K562 (cell line): Measurements from ENCODE around the gene NEDD9. TPM values are rescaled to one million over a fixed set of nuclear protein-coding genes. Genes with fewer than 3 reads are reported as not detected.

Experiments
- ATAC-seq: fragments of 200-7000 bp; cut with Tn5 transposase; 3 replicates; pipeline ENCODE4 v1.9.1; 2020; ENCODE audit warnings: moderate library complexity
- BruUV-seq: library from RNA; stranded (reverse); fragments of 400-500 nt; replicated peaks from 2 replicates; lab custom pipeline; 2021; lab: Mats Ljungman, UMichigan
- CTCF ChIA-PET: fragments of 300-600 bp; formaldehyde crosslinking; extraction: SDS; loops from one replicate; lab custom pipeline; 2021; ENCODE audit warnings: low intra/inter-chr PET ratio; lab: Yijun Ruan, JAX
- POLR2A ChIA-PET: fragments of 300-600, 350-650 bp; sonication (Branson Sonifier 250); formaldehyde crosslinking; extraction: SDS; loops from one replicate; lab custom pipeline; 2021; ENCODE audit warnings: antibody characterized with exemption, inconsistent platforms; lab: Yijun Ruan, JAX
- DNase-seq, 4 experiments: peaks; one replicate each; pipeline versions ENCODE4 v3.0.0 to v3.0.0-alpha.2; 2011 to 2018; ENCODE audit warnings: low spot score in 3 of 4, mixed read lengths in 3 of 4; ENCODE audit errors: extremely low read depth in 1 of 4
- FAIRE-seq: peaks from 2 replicates; lab custom pipeline; 2011; peaks lifted over from hg19 to GRCh38; lab: Jason Lieb, UNC
- H2AFZ ChIP-seq: 2 replicates; pipeline ENCODE4 v1.6.0; 2011; ENCODE audit warnings: low read depth, low read length, control low read depth, inconsistent platforms
- H3K27ac ChIP-seq: fragments of 200-600 bp; 3 replicates; pipeline ENCODE4 v1.8.0; 2011; ENCODE audit warnings: low read depth, mild to moderate bottlenecking, control low read depth, inconsistent platforms, low read length, moderate library complexity, mixed read lengths; ENCODE audit errors: extremely low read depth
- H3K27me3 ChIP-seq, 2 experiments: fragments of 300-600 bp in 1 of 2; 2 replicates in 1 of 2; 3 replicates in 1 of 2; pipeline versions ENCODE4 v1.6.0 to v1.8.0; 2011; ENCODE audit warnings: inconsistent platforms in 2 of 2, low read length in 2 of 2, mild to moderate bottlenecking in 1 of 2, mixed read lengths in 1 of 2, moderate library complexity in 1 of 2; ENCODE audit not compliant: control insufficient read depth in 2 of 2, insufficient read depth in 2 of 2
- H3K36me3 ChIP-seq: fragments of 300-600 bp; 3 replicates; pipeline ENCODE4 v1.8.0; 2011; ENCODE audit warnings: mild to moderate bottlenecking, low read length, inconsistent platforms; ENCODE audit not compliant: control insufficient read depth, insufficient read depth
- H3K4me1 ChIP-seq, 2 experiments: fragments of 200-600 bp in 1 of 2; replicated peaks in 1 of 2; 2 replicates in 1 of 2; 3 replicates in 1 of 2; pipeline versions ENCODE4 v1.5.1 to v1.8.0; 2011; ENCODE audit warnings: inconsistent platforms in 2 of 2, low read length in 2 of 2, mild to moderate bottlenecking in 1 of 2, mixed read lengths in 1 of 2, moderate library complexity in 1 of 2; ENCODE audit not compliant: control insufficient read depth in 2 of 2, insufficient read depth in 2 of 2
- H3K4me2 ChIP-seq: 2 replicates; pipeline ENCODE4 v1.6.1; 2011; ENCODE audit warnings: low read length, control low read depth, inconsistent platforms, mixed read lengths; ENCODE audit not compliant: insufficient read depth
- H3K4me3 ChIP-seq: fragments of 200-600 bp; sonication (generic), shearing (Covaris generic); 2 replicates; pipeline ENCODE4 v1.5.1; 2016; ENCODE audit warnings: control low read depth, inconsistent platforms
- H3K79me2 ChIP-seq: fragments of 200-600 bp; 3 replicates; pipeline ENCODE4 v1.8.0; 2011; ENCODE audit warnings: low read length, inconsistent platforms; ENCODE audit not compliant: control insufficient read depth, insufficient read depth
- H3K9ac ChIP-seq, 2 experiments: 2 replicates each; pipeline versions ENCODE4 v1.6.0 to v1.6.1; 2011; ENCODE audit warnings: low read depth in 2 of 2, low read length in 2 of 2, control low read depth in 1 of 2, inconsistent platforms in 1 of 2, mild to moderate bottlenecking in 1 of 2, mixed read lengths in 1 of 2; ENCODE audit not compliant: insufficient read depth in 1 of 2
- H3K9me1 ChIP-seq: one replicate; pipeline ENCODE4 v1.6.0; 2011; ENCODE audit warnings: inconsistent platforms, mild to moderate bottlenecking, low read length, moderate library complexity; ENCODE audit not compliant: control insufficient read depth, insufficient read depth
- H3K9me3 ChIP-seq: replicated peaks from 2 replicates; pipeline ENCODE4 v1.5.1; 2011; ENCODE audit warnings: low read depth, low read length, inconsistent platforms; ENCODE audit not compliant: control insufficient read depth, insufficient read depth
- H4K20me1 ChIP-seq: replicated peaks from 2 replicates; pipeline ENCODE4 v1.6.1; 2011; ENCODE audit warnings: low read length, inconsistent platforms, mixed read lengths; ENCODE audit not compliant: control insufficient read depth, insufficient read depth
- BRCA1 ChIP-seq, 2 experiments: fragments of 450-650 bp in 1 of 2; sonication (generic) in 1 of 2; formaldehyde crosslinking in 1 of 2; IDR thresholded peaks; 2 replicates each; pipeline versions ENCODE4 v1.5.0 to v1.6.1; 2017 to 2020; ENCODE audit warnings: mild to moderate bottlenecking in 1 of 2, missing genetic modification reagents in 1 of 2
- NFE2 ChIP-seq: IDR thresholded peaks from 2 replicates; pipeline ENCODE4 v1.6.1; 2014; ENCODE audit warnings: antibody characterized with exemption, low read depth
- TAF15 ChIP-seq: fragments of 200-400 bp; formaldehyde crosslinking; IDR thresholded peaks from 2 replicates; pipeline ENCODE4 v1.6.1; 2017; ENCODE audit warnings: mild to moderate bottlenecking, low read depth, low read length, moderate library complexity
- ZNF197 ChIP-seq: fragments of 200-800 bp; sonication (Bioruptor generic); IDR thresholded peaks from 2 replicates; pipeline ENCODE4 v1.6.1; 2016; ENCODE audit warnings: low read depth, missing genetic modification characterization, missing compliant biosample characterization
- WGBS: fragments of 100-300 bp; shearing (Covaris generic); methylation state at CpG from one replicate; pipeline ENCODE4 v1.1.6; 2016; ENCODE audit warnings: low coverage, mixed read lengths; ENCODE audit not compliant: insufficient coverage; ENCODE audit errors: missing lambda C conversion rate; 5-methylcytosine and 5-hydroxymethylcytosine counted together
- in situ Hi-C: fragments of 300-500 bp; cut with MboI; formaldehyde crosslinking; loops from 4 replicates; pipeline ENCODE4 v1.15.0; 2018; ENCODE audit warnings: inconsistent platforms, mixed read lengths
- intact Hi-C: fragments of 100-400 bp; cut with micrococcal nuclease; formaldehyde crosslinking; loops from 2 replicates; pipeline ENCODE4 v1.14.2; 2022
- polyA plus RNA-seq, 8 experiments: library from polyadenylated mRNA; depleted of rRNA in 4 of 8; stranded (reverse) in 5 of 8; unstranded in 3 of 8; fragments of >200 nt; fragmentation: Nextera tagmentation in 2 of 8; fragmentation: Illumina TruSeq in 1 of 8; extraction: Ambion mirVana in 2 of 8; extraction: Trizol in 1 of 8; gene quantifications; 2 replicates each; pipeline versions ENCODE4 v1.2.1 to v1.2.3, GENCODE V29; 2011 to 2014; ENCODE audit warnings: inconsistent platforms in 1 of 8, missing spikeins in 1 of 8
- total RNA-seq, 7 experiments: library from RNA; depleted of rRNA in 6 of 7; stranded (reverse); fragments of >200 nt in 6 of 7; fragmentation: Illumina TruSeq in 2 of 7; extraction: Trizol in 2 of 7; gene quantifications; 2 replicates each; pipeline versions ENCODE4 v1.2.1 to v1.2.3, GENCODE V29; 2011 to 2021; ENCODE audit warnings: low replicate concordance in 1 of 7
- TF ChIP-seq, protein P1 (sequence below): fragments of 250-450 bp; sonication (Bioruptor Pico); IDR thresholded peaks from 2 replicates; pipeline ENCODE4 v1.5.0; 2021; ENCODE audit warnings: mild to moderate bottlenecking, moderate library complexity

NEDD9 gene
- total and polyA plus RNA-seq, 9 of the 15 experiments (the other 6 are each of a cell fraction or from before 2014, with no cell fraction given): 0.04 to 0.18 (median 0.15) TPM; not detected in 6

DNA sequence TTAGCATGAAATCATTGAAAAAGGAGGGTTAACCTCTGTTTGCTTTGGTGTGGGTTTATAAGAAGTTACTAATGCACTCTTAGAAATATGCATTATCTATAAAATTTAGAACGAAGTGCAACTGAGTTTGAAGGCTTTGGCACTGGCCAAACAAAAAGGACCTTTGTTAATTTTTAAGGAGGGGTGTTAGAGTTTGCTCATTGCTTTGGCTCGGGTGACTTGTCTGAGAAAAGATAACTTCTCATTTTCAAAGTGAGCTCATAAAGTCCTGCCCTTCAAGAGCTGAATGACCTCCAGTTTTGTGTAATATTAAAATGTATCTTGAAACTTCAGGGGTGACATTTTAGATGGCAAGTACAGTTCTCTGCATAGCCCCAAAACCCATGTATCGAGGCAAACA is 25.9 kb downstream of the NEDD9 start:
- H3K9ac ChIP-seq: no peak overlapping the region
- no peaks in the 10 kb centered on the region for H3K79me2 ChIP-seq
- H3K4me2 ChIP-seq: no peak overlapping the region
- BruUV-seq: no TSS peak
- intact Hi-C loops (no loop called here), in situ Hi-C loops (no loop called here)
- DNase-seq (no peak), ATAC-seq (no peak), FAIRE-seq (no peak)
- ChIA-PET POLR2A (interaction anchor here (1.0 kb wide), 1 partner anchor 9 kb away, joined by 3 read pairs; no protein-coding TSS in a partner anchor), CTCF (no interaction called here)
- H3K36me3 ChIP-seq: no peaks in the 10 kb centered on the region
- no peaks in the 10 kb centered on the region for H3K9me3 ChIP-seq
- no peak overlapping the region for H3K4me3 ChIP-seq
- peaks cover 15 to 37% of the 10 kb centered on the region in 2 experiments for H3K27me3 ChIP-seq
- 3% methylated on average over 3 of the region's 3 CpGs for WGBS
- TF ChIP-seq BRCA1 (IDR thresholded peaks at IDR 0.05): no peak
- no peak for TF ChIP-seq BRCA1 (CRISPR knock-in tag; IDR thresholded peaks at IDR 0.05)
- no peak for TF ChIP-seq ZNF197 (CRISPR knock-in tag)
- TF ChIP-seq TAF15: no peak
- TF ChIP-seq NFE2: no peak
- TF ChIP-seq, protein P1, sequence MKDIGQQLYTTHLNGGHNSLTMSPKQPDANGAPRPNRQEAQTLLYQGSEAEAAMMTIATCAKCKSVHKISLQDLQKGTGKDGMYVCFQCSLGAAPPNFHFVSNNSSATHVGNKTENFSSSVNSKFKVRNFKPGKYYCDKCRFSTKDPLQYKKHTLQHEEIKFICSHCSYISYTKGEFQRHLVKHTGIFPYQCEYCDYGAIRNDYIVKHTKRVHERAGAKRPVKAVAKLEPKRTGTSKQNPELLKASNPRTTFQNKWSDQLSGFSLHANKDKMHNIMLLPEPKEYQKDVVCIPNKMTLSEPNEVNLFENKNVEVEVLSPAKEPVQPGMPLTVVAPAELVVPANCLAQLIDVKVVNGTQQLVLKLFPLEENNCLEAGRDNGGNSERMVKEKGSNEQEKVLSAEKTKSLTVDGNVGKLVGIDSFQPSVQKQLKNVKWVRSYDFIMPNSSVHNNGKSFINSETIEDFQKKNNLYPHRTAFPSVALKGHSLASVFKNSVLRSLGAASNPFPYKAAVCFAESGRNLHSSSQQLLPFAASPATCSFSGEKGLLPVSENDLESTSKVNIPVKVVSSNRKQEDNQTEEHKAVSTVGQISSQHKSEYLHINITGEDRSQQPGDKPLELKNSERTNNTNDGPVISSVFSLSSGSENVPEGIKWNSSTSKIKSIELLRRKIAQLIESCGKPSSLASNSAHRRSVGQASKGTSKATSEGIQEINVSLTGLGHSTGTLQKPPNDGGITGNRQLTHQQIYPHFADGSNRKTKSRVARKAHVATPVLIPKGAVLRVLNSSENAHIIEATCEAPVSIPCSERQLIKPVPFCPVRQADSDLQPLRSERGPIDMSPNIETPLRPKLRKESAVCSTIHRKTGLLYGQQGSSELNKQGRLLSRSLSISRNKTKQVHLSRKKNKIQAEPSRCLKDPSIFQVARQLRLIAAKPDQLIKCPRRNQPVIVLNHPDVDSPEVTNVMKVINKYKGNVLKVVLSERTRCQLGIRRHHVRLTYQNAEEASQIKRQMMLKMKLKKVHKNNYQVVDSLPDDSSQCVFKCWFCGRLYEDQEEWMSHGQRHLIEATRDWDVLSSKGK (CRISPR knock-in tag): no peak
- no peak overlapping the region for H3K27ac ChIP-seq
- H4K20me1 ChIP-seq: no peaks in the 10 kb centered on the region
- no peaks in the 10 kb centered on the region for H3K9me1 ChIP-seq
- no peak overlapping the region for H2AFZ ChIP-seq
- no peaks in the 10 kb centered on the region for H3K4me1 ChIP-seq
